Measurements from ENCODE around the gene LMAN2.

DNA sequence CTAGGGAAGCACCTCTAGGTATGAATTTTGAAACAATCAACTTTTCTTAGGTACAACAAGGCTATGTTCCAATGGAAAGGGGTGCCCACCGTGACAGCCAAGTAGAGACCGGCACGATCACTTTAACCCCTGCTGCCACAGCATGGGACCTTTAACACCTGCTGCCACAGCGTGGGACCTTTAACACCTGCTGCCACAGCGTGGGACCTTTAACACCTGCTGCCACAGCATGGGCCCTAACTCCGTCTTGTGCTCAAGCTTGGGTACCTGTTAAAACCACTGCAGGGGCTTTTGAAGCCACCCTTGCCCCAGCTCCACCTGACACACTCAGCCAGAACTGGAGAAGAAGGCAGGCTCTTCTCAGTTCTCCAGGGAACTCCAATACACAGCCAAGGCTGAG lies 21.6 kb downstream of the LMAN2 start:
- no peak for TF ChIP-seq EP300 (IDR thresholded peaks at IDR 0.05)
- TF ChIP-seq, protein P1, sequence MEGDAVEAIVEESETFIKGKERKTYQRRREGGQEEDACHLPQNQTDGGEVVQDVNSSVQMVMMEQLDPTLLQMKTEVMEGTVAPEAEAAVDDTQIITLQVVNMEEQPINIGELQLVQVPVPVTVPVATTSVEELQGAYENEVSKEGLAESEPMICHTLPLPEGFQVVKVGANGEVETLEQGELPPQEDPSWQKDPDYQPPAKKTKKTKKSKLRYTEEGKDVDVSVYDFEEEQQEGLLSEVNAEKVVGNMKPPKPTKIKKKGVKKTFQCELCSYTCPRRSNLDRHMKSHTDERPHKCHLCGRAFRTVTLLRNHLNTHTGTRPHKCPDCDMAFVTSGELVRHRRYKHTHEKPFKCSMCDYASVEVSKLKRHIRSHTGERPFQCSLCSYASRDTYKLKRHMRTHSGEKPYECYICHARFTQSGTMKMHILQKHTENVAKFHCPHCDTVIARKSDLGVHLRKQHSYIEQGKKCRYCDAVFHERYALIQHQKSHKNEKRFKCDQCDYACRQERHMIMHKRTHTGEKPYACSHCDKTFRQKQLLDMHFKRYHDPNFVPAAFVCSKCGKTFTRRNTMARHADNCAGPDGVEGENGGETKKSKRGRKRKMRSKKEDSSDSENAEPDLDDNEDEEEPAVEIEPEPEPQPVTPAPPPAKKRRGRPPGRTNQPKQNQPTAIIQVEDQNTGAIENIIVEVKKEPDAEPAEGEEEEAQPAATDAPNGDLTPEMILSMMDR (IDR thresholded peaks at IDR 0.05) = no peak
